IMR-90 (cell line): ENCODE measurements around the gene FSIP1. TPM values are rescaled to one million over a fixed set of nuclear protein-coding genes. Genes with fewer than 3 reads are reported as not detected.
A peak's percentile ranks its signal among the peaks of the same experiment; 100 is the strongest.

Source experiments
- ATAC-seq: fragments of 200-7000 bp; cut with Tn5 transposase; 2 replicates; pipeline ENCODE4 v1.9.1; 2020; ENCODE audit warnings: low read depth, mild to moderate bottlenecking, moderate library complexity
- BruUV-seq: library from RNA; stranded (reverse); fragments of 400-500 nt; replicated peaks from 2 replicates; lab custom pipeline; 2021; lab: Mats Ljungman, UMichigan
- CTCF ChIA-PET: fragments of 300-600 bp; formaldehyde crosslinking; extraction: SDS; loops from one replicate; lab custom pipeline; 2021; ENCODE audit warnings: antibody characterized with exemption; lab: Yijun Ruan, JAX
- POLR2A ChIA-PET: fragments of 300-600 bp; sonication (Branson Sonifier 250); formaldehyde crosslinking; loops from one replicate; lab custom pipeline; 2022; ENCODE audit warnings: antibody characterized with exemption; ENCODE audit not compliant: unreplicated experiment; lab: Charles Lee
- DNase-seq: peaks from one replicate; pipeline ENCODE4 v3.0.0; 2013
- H2AFZ ChIP-seq: replicated peaks from 2 replicates; pipeline ENCODE3; 2013; ENCODE audit warnings: low read length, mild to moderate bottlenecking; ENCODE audit not compliant: poor library complexity
- H2AK5ac ChIP-seq: 2 replicates; pipeline ENCODE4 v1.6.1; 2013; ENCODE audit warnings: low read depth, low read length, inconsistent platforms
- H2AK9ac ChIP-seq: replicated peaks from 2 replicates; pipeline ENCODE3; 2013; ENCODE audit warnings: mild to moderate bottlenecking, low read depth, low read length, moderate library complexity; ENCODE audit not compliant: poor library complexity
- H2BK120ac ChIP-seq: 2 replicates; pipeline ENCODE4 v1.6.1; 2013; ENCODE audit warnings: low read depth, low read length, inconsistent platforms
- H2BK15ac ChIP-seq: 3 replicates; pipeline ENCODE4 v1.6.1; 2013; ENCODE audit warnings: low read depth, low read length, inconsistent platforms
- H2BK20ac ChIP-seq: 2 replicates; pipeline ENCODE4 v1.6.1; 2013; ENCODE audit warnings: low read depth, mild to moderate bottlenecking, inconsistent platforms, low read length, moderate library complexity
- H2BK5ac ChIP-seq: 2 replicates; pipeline ENCODE4 v1.6.1; 2013; ENCODE audit warnings: mild to moderate bottlenecking, low read depth, low read length, inconsistent platforms; ENCODE audit not compliant: poor library complexity, severe bottlenecking
- H3K14ac ChIP-seq: replicated peaks from 2 replicates; pipeline ENCODE4 v1.6.1; 2013; ENCODE audit warnings: low read depth, low read length, inconsistent platforms
- H3K18ac ChIP-seq: 2 replicates; pipeline ENCODE4 v1.6.1; 2013; ENCODE audit warnings: low read depth, low read length, control low read depth
- H3K23ac ChIP-seq: 2 replicates; pipeline ENCODE4 v1.6.1; 2013; ENCODE audit warnings: low read depth, low read length, inconsistent platforms
- H3K27ac ChIP-seq: 2 replicates; pipeline ENCODE4 v1.5.1; 2013; ENCODE audit warnings: mild to moderate bottlenecking, control low read depth, low read length; ENCODE audit not compliant: insufficient read depth
- H3K27me3 ChIP-seq: 2 replicates; pipeline ENCODE4 v1.6.1; 2013; ENCODE audit warnings: low read length; ENCODE audit not compliant: control insufficient read depth, insufficient read depth
- H3K36me3 ChIP-seq: 2 replicates; pipeline ENCODE4 v1.6.1; 2013; ENCODE audit warnings: low read length, mixed read lengths; ENCODE audit not compliant: control insufficient read depth, insufficient read depth
- H3K4ac ChIP-seq: 2 replicates; pipeline ENCODE4 v1.6.1; 2013; ENCODE audit warnings: low read depth, low read length, inconsistent platforms
- H3K4me1 ChIP-seq: 2 replicates; pipeline ENCODE4 v1.6.1; 2013; ENCODE audit warnings: low read length, mixed read lengths; ENCODE audit not compliant: control insufficient read depth, insufficient read depth
- H3K4me2 ChIP-seq: 2 replicates; pipeline ENCODE4 v1.6.1; 2013; ENCODE audit warnings: low read depth, mild to moderate bottlenecking, control low read depth, low read length, moderate library complexity
- H3K4me3 ChIP-seq: 2 replicates; pipeline ENCODE4 v1.5.1; 2013; ENCODE audit warnings: low read depth, mild to moderate bottlenecking, control low read depth, low read length, moderate library complexity; ENCODE audit not compliant: insufficient read depth
- H3K56ac ChIP-seq: 2 replicates; pipeline ENCODE4 v1.6.1; 2013; ENCODE audit warnings: low read length, inconsistent platforms; ENCODE audit not compliant: insufficient read depth; ENCODE audit errors: extremely low read depth
- H3K79me1 ChIP-seq, 2 experiments: 2 replicates each; pipeline ENCODE4 v1.6.1; 2013; ENCODE audit warnings: low read length in 2 of 2, inconsistent platforms in 1 of 2, low read depth in 1 of 2
- H3K9ac ChIP-seq: 2 replicates; pipeline ENCODE4 v1.6.1; 2013; ENCODE audit warnings: low read depth, low read length, control low read depth
- H3K9me1 ChIP-seq: 2 replicates; pipeline ENCODE4 v1.6.1; 2013; ENCODE audit warnings: low read length, inconsistent platforms; ENCODE audit not compliant: insufficient read depth
- H3K9me3 ChIP-seq: 2 replicates; pipeline ENCODE4 v1.6.1; 2013; ENCODE audit warnings: low read length; ENCODE audit not compliant: control insufficient read depth, insufficient read depth
- H4K20me1 ChIP-seq: 2 replicates; pipeline ENCODE4 v1.6.1; 2013; ENCODE audit warnings: low read length, inconsistent platforms; ENCODE audit not compliant: insufficient read depth
- H4K5ac ChIP-seq: 2 replicates; pipeline ENCODE4 v1.6.1; 2013; ENCODE audit warnings: mild to moderate bottlenecking, low read depth, low read length, control low read depth
- H4K8ac ChIP-seq, 2 experiments: 2 replicates each; pipeline ENCODE4 v1.6.1; 2013; ENCODE audit warnings: low read depth in 2 of 2, low read length in 2 of 2, control low read depth in 1 of 2, inconsistent platforms in 1 of 2
- H4K91ac ChIP-seq: 2 replicates; pipeline ENCODE4 v1.6.1; 2013; ENCODE audit warnings: low read depth, low read length, inconsistent platforms; ENCODE audit not compliant: insufficient read depth
- BHLHE40 ChIP-seq: fragments of 150-350 bp; IDR thresholded peaks from 2 replicates; pipeline ENCODE4 v1.6.1; 2016; ENCODE audit warnings: mild to moderate bottlenecking, low read depth, low read length
- FOS ChIP-seq: fragments of 150-350 bp; IDR thresholded peaks from 2 replicates; pipeline ENCODE4 v1.6.1; 2016; ENCODE audit warnings: low read depth, low read length
- SMC3 ChIP-seq: fragments of 150-350 bp; IDR thresholded peaks from 2 replicates; pipeline ENCODE4 v1.6.1; 2016; ENCODE audit warnings: low read depth, mild to moderate bottlenecking, antibody characterized with exemption, low read length, moderate library complexity
- WGBS, 2 experiments: methylation state at CpG; one replicate each; pipeline versions ENCODE4 v1.1.5 to v1.1.7; 2013; ENCODE audit warnings: missing lambda C conversion rate in 2 of 2; ENCODE audit not compliant: insufficient read length in 1 of 2; ENCODE audit errors: extremely low coverage in 2 of 2; 5-methylcytosine and 5-hydroxymethylcytosine counted together
- dilution Hi-C: fragments of 300-500 bp; cut with HindIII; formaldehyde crosslinking; loops from one replicate; pipeline ENCODE4 v1.14.3; 2018; ENCODE audit warnings: low sequenced_read_pairs; ENCODE audit not compliant: unreplicated experiment
- in situ Hi-C: fragments of 300-500 bp; cut with MboI; formaldehyde crosslinking; loops from 3 replicates; pipeline ENCODE4 v1.14.3; 2019; ENCODE audit warnings: low sequenced_read_pairs, inconsistent platforms, mixed read lengths
- intact Hi-C: fragments of 100-400 bp; cut with micrococcal nuclease; formaldehyde crosslinking; loops from 2 replicates; pipeline ENCODE4 v1.10.0; 2022
- polyA plus RNA-seq, 3 experiments: library from polyadenylated mRNA; depleted of rRNA; stranded (reverse); fragments of >200 nt; gene quantifications; 2 replicates each; pipeline ENCODE4 v1.2.3, GENCODE V29; 2012; ENCODE audit warnings: low replicate concordance in 1 of 3
- total RNA-seq: library from RNA; depleted of rRNA; stranded (reverse); fragments of >200 nt; gene quantifications from 2 replicates; pipeline ENCODE4 v1.2.3, GENCODE V29; 2012

The FSIP1 gene
- total and polyA plus RNA-seq, 2 of the 4 experiments (the other 2 are of a cell fraction), result 0.10 to 0.18 TPM

- H4K91ac ChIP-seq, result no peak overlapping the region
- ChIA-PET CTCF (no interaction called here), POLR2A (interaction anchor here (0.9 kb wide), 1 partner anchor 9 kb away, joined by 4 read pairs; no protein-coding TSS in a partner anchor)
- no peak overlapping the region for H2AFZ ChIP-seq
- no peak overlapping the region for H3K56ac ChIP-seq
- no peak overlapping the region for H2BK5ac ChIP-seq
- H3K4me3 ChIP-seq, result no peak overlapping the region
- no peak overlapping the region for H3K18ac ChIP-seq
- H3K27ac ChIP-seq, result no peak overlapping the region
- H3K9me1 ChIP-seq, result peaks cover 14% of the 10 kb centered on the region
- H2BK20ac ChIP-seq, result no peak overlapping the region
- no peak overlapping the region for H3K4ac ChIP-seq
- H2AK9ac ChIP-seq, result no peak overlapping the region
- H3K4me1 ChIP-seq, result no peaks in the 10 kb centered on the region; the same call in 1 of the 2 replicates
- H3K9me3 ChIP-seq, result no peaks in the 10 kb centered on the region
- H3K9ac ChIP-seq, result no peak overlapping the region
- H3K79me1 ChIP-seq, result peaks cover 0 to 69% of the 10 kb centered on the region in 2 experiments; a peak in 2 of 4 replicates
- ATAC-seq (no peak), DNase-seq (peak; percentile 46)
- peaks cover 73% of the 10 kb centered on the region for H3K36me3 ChIP-seq
- no peak overlapping the region for H3K4me2 ChIP-seq
- no peak overlapping the region for H3K14ac ChIP-seq
- H3K23ac ChIP-seq, result 0 out of 2 replicates have a peak overlapping the region, but pooled peaks have one; percentile 0
- H2AK5ac ChIP-seq, result no peak overlapping the region
- H3K27me3 ChIP-seq, result no peaks in the 10 kb centered on the region
- in situ Hi-C loops (no loop called here), dilution Hi-C loops (no loop called here), intact Hi-C loops (no loop called here)
- no peak overlapping the region for H4K5ac ChIP-seq
- BruUV-seq, result no TSS peak
- no peak overlapping the region for H2BK120ac ChIP-seq
- TF ChIP-seq BHLHE40 (no peak), SMC3 (no peak), FOS (no peak)
- H4K20me1 ChIP-seq, result peaks cover 98% of the 10 kb centered on the region
- no CpG with 5 or more reads among the region's 2 CpGs for WGBS, 2 experiments
- H4K8ac ChIP-seq, result no peak overlapping the region
- no peak overlapping the region for H2BK15ac ChIP-seq
Observed at GRCh38 chr15:39591896-39592315, 190.7 kb downstream of the FSIP1 start.
